CD14-positive monocyte (primary cell): Measurements from ENCODE around the gene ADGRF3. TPM values are rescaled to one million over a fixed set of nuclear protein-coding genes. Genes with fewer than 3 reads are reported as not detected.

Experiments
- DNase-seq, 3 donors: peaks; one replicate each; pipeline ENCODE4 v3.0.0-alpha.2; 2011 to 2022
- H2AFZ ChIP-seq: 2 replicates; pipeline ENCODE4 v1.6.0; 2012; ENCODE audit warnings: mild to moderate bottlenecking, low read depth, low read length, inconsistent platforms; ENCODE audit not compliant: insufficient read depth, poor library complexity, severe bottlenecking
- H3K27ac ChIP-seq, 2 donors: 1 replicate in 1 of 2; 2 replicates in 1 of 2; pipeline ENCODE4 v1.5.1; 2012 to 2013; ENCODE audit warnings: low read length in 2 of 2, control low read depth in 1 of 2, inconsistent platforms in 1 of 2, low read depth in 1 of 2, mild to moderate bottlenecking in 1 of 2
- H3K27me3 ChIP-seq, 2 donors: one replicate each; pipeline versions ENCODE4 v1.6.0 to v1.6.1; 2011 to 2013; ENCODE audit warnings: low read length in 2 of 2; ENCODE audit not compliant: control insufficient read depth in 2 of 2, insufficient read depth in 2 of 2
- H3K36me3 ChIP-seq, 2 donors: replicated peaks in 1 of 2; 1 replicate in 1 of 2; 2 replicates in 1 of 2; pipeline versions ENCODE4 v1.5.1 to v1.6.1; 2012 to 2013; ENCODE audit warnings: low read length in 2 of 2, control low read depth in 1 of 2, inconsistent platforms in 1 of 2, mild to moderate bottlenecking in 1 of 2; ENCODE audit not compliant: insufficient read depth in 2 of 2, control insufficient read depth in 1 of 2
- H3K4me1 ChIP-seq, 2 donors: 1 replicate in 1 of 2; 2 replicates in 1 of 2; pipeline versions ENCODE4 v1.5.1 to v1.6.1; 2012 to 2013; ENCODE audit warnings: low read length in 2 of 2, control low read depth in 1 of 2, inconsistent platforms in 1 of 2, mild to moderate bottlenecking in 1 of 2, moderate library complexity in 1 of 2; ENCODE audit not compliant: insufficient read depth in 2 of 2, control insufficient read depth in 1 of 2
- H3K4me2 ChIP-seq: replicated peaks from 2 replicates; pipeline ENCODE3; 2012; ENCODE audit warnings: low read length, moderate library complexity, mild to moderate bottlenecking; ENCODE audit not compliant: poor library complexity, severe bottlenecking; ENCODE audit errors: extremely low read depth
- H3K4me3 ChIP-seq, 3 experiments: fragments of 200-600 bp in 1 of 3; sonication (generic) in 1 of 3; replicated peaks in 1 of 3; 1 replicate in 2 of 3; 2 replicates in 1 of 3; pipeline ENCODE4 v1.5.1; 2011 to 2013; ENCODE audit warnings: low read length in 3 of 3, mild to moderate bottlenecking in 3 of 3, control low read depth in 2 of 3, low read depth in 2 of 3, inconsistent platforms in 1 of 3, moderate library complexity in 1 of 3
- H3K79me2 ChIP-seq: 2 replicates; pipeline ENCODE4 v1.6.0; 2012; ENCODE audit warnings: mild to moderate bottlenecking, control low read depth, inconsistent platforms, low read length, moderate library complexity; ENCODE audit not compliant: insufficient read depth
- H3K9ac ChIP-seq: 2 replicates; pipeline ENCODE4 v1.6.0; 2017; ENCODE audit warnings: low read length, mild to moderate bottlenecking; ENCODE audit not compliant: insufficient read depth, poor library complexity, severe bottlenecking
- H3K9me3 ChIP-seq, 2 donors: replicated peaks in 1 of 2; 1 replicate in 1 of 2; 2 replicates in 1 of 2; pipeline versions ENCODE4 v1.5.1 to v1.6.1; 2012 to 2013; ENCODE audit warnings: low read length in 2 of 2, control low read depth in 1 of 2; ENCODE audit not compliant: control insufficient read depth in 1 of 2, insufficient read depth in 1 of 2
- H4K20me1 ChIP-seq: 2 replicates; pipeline ENCODE4 v1.6.0; 2012; ENCODE audit warnings: mild to moderate bottlenecking, low read length, control low read depth, moderate library complexity; ENCODE audit not compliant: insufficient read depth
- H3K27ac Mint-ChIP-seq, 7 donors: one replicate each; pipeline ENCODE4 v1.8.0; 2020; ENCODE audit warnings: mild to moderate bottlenecking in 7 of 7, mixed read lengths in 7 of 7, moderate library complexity in 6 of 7, inconsistent platforms in 2 of 7
- H3K27me3 Mint-ChIP-seq, 3 donors: one replicate each; pipeline ENCODE4 v1.8.0; 2021 to 2022; ENCODE audit warnings: low read depth in 3 of 3, mild to moderate bottlenecking in 3 of 3, mixed read lengths in 3 of 3, moderate library complexity in 3 of 3, inconsistent platforms in 1 of 3
- H3K36me3 Mint-ChIP-seq, 2 donors: one replicate each; pipeline ENCODE4 v1.8.0; 2020; ENCODE audit warnings: mixed read lengths in 2 of 2, inconsistent platforms in 1 of 2, mild to moderate bottlenecking in 1 of 2
- H3K4me1 Mint-ChIP-seq: one replicate; pipeline ENCODE4 v1.8.0; 2020; ENCODE audit warnings: mild to moderate bottlenecking, mixed read lengths
- H3K4me3 Mint-ChIP-seq, 2 donors: one replicate each; pipeline ENCODE4 v1.8.0; 2020; ENCODE audit warnings: mild to moderate bottlenecking in 2 of 2, mixed read lengths in 2 of 2, moderate library complexity in 1 of 2
- H3K9me3 Mint-ChIP-seq, 7 donors: one replicate each; pipeline ENCODE4 v1.8.0; 2020 to 2022; ENCODE audit warnings: mixed read lengths in 7 of 7, mild to moderate bottlenecking in 6 of 7, moderate library complexity in 6 of 7, inconsistent platforms in 2 of 7
- CTCF ChIP-seq: fragments of 200-600 bp; IDR thresholded peaks from one replicate; pipeline ENCODE4 v1.8.0; 2022; ENCODE audit warnings: antibody characterized with exemption, mild to moderate bottlenecking
- WGBS: methylation state at CpG from one replicate; pipeline ENCODE4 v1.1.5; 2013; ENCODE audit warnings: missing lambda C conversion rate; ENCODE audit not compliant: insufficient coverage; 5-methylcytosine and 5-hydroxymethylcytosine counted together
- intact Hi-C, 2 donors: fragments of 100-400 bp; cut with micrococcal nuclease; formaldehyde crosslinking; loops; one replicate each; pipeline versions ENCODE4 v1.15.0 to v1.15.1; 2023
- polyA plus RNA-seq, 3 donors: library from polyadenylated mRNA; depleted of rRNA in 1 of 3; unstranded in 2 of 3; stranded (reverse) in 1 of 3; fragments of 300-500 nt in 2 of 3; fragments of >200 nt in 1 of 3; fragmentation: Illumina TruSeq in 2 of 3; gene quantifications; 1 replicate in 2 of 3; 2 replicates in 1 of 3; pipeline ENCODE4 v1.2.3, GENCODE V29; 2012 to 2021

Gene ADGRF3
- polyA plus RNA-seq, 3 donors = 0.33 TPM; not detected in 2

DNA sequence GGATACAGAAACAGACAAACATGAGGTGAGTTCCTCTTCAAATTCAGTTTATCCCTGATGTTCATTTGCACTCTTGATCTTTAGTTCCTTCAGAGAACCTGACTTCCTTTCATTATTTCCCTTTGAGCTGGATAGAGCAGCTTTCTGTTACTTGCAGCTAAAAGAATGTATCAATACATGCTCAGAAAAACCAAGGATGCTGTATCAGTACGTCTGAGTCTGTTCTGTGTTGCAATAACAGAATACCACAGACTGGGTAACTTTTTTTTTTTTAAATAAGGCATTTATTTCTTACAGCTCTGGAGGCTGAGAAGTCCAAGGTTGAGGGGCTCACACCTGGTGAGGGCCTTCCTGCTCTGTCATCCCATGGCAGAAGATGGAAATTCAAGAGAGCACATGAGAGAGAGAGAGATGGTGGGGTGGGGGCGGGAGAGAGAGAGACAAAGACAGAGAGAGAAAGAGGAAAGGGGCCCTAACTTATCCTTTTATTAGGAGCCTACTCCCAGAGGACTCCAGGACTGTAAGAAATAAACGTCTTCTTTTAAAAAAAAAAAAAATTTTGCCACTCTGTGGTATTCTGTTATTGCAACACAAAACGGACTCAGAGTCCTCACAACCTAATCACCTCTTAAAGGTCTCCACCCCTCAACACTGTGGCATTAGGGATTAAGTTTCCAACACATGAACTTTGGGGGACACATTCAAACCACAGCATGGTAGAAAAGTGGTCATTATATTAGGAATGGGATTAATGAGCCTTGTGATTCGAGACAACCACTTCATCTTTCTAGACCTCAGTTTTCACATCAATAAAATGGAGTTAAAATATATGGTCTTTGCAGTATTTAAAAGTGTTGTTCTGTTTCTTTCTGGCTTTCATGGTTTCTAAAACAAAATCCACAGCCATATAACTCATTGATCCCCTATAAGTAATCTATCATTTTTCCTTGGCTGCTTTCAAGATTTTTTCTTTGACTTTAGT, 19.0 kb downstream of the ADGRF3 start:
- Histone ChIP-seq H2AFZ (peak overlapping the region; percentile 48), H3K79me2 (no peaks in the 10 kb centered on the region), H3K27me3 (no peaks in the 10 kb centered on the region), H3K9ac (no peak overlapping the region), H4K20me1 (no peaks in the 10 kb centered on the region), H3K27ac (no peak overlapping the region), H3K9me3 (no peaks in the 10 kb centered on the region), H3K4me3 (no peak overlapping the region), H3K4me2 (no peak overlapping the region), H3K36me3 (no peaks in the 10 kb centered on the region), H3K4me1 (peaks cover 22 to 36% of the 10 kb centered on the region in 2 donors)
- H3K4me3 Mint-ChIP-seq = no peak overlapping the region
- no peak for TF ChIP-seq CTCF
- H3K9me3 Mint-ChIP-seq = no peaks in the 10 kb centered on the region
- DNase-seq = no peak
- no peaks in the 10 kb centered on the region for H3K36me3 Mint-ChIP-seq
- intact Hi-C loops = no loop called here
- H3K27me3 Mint-ChIP-seq = peaks cover 0 to 4% (median 2%) of the 10 kb centered on the region in 3 donors
- H3K27ac Mint-ChIP-seq = peak overlapping the region in 2 of 7 donors; percentile 7 to 55
- WGBS = no CpG with 5 or more reads among the region's 5 CpGs
- peaks cover 50% of the 10 kb centered on the region for H3K4me1 Mint-ChIP-seq

GRCh38 chr2:26326514-26326913, 20.1 kb downstream of the ADGRF3 start:
- H3K4me1 Mint-ChIP-seq = peaks cover 50% of the 10 kb centered on the region
- no peak overlapping the region for H3K4me3 Mint-ChIP-seq
- peaks cover 0 to 4% (median 2%) of the 10 kb centered on the region in 3 donors for H3K27me3 Mint-ChIP-seq
- peaks cover 22 to 36% of the 10 kb centered on the region in 2 donors for H3K4me1 ChIP-seq
- no peak overlapping the region for H3K27ac ChIP-seq
- no CpG with 5 or more reads among the region's 1 CpG for WGBS
- H3K9me3 ChIP-seq = no peaks in the 10 kb centered on the region
- no peak for DNase-seq
- TF ChIP-seq CTCF = no peak
- no peaks in the 10 kb centered on the region for H4K20me1 ChIP-seq
- H3K79me2 ChIP-seq = no peaks in the 10 kb centered on the region
- no peak overlapping the region for H2AFZ ChIP-seq
- H3K36me3 ChIP-seq = no peaks in the 10 kb centered on the region
- H3K27ac Mint-ChIP-seq = peak overlapping the region in 1 of 7 donors; percentile 33
- no peaks in the 10 kb centered on the region for H3K9me3 Mint-ChIP-seq
- no peaks in the 10 kb centered on the region for H3K36me3 Mint-ChIP-seq
- intact Hi-C loops = no loop called here
- H3K4me2 ChIP-seq = no peak overlapping the region
- H3K27me3 ChIP-seq = no peaks in the 10 kb centered on the region
- H3K4me3 ChIP-seq = no peak overlapping the region
- no peak overlapping the region for H3K9ac ChIP-seq
